ENCODE data around the gene OR52A5.

GRCh38 chr11:5081405-5081804 is 56.8 kb downstream of the OR52A5 start:
- no peak for TF ChIP-seq ZNF547 (CRISPR knock-in tag; IDR thresholded peaks at IDR 0.05)
- no peak for TF ChIP-seq MXI1 (IDR thresholded peaks at IDR 0.05; ENCODE audit: borderline replicate concordance, low read depth, low read length)
- no peak for TF ChIP-seq RFX3 (CRISPR knock-in tag; IDR thresholded peaks at IDR 0.05)
- no peak for TF ChIP-seq ATF2 (CRISPR knock-in tag; IDR thresholded peaks at IDR 0.05)
- no peak for TF ChIP-seq ZNF605 (CRISPR knock-in tag; IDR thresholded peaks at IDR 0.05)
- no peak for TF ChIP-seq CTCF (CRISPR knock-in tag; IDR thresholded peaks at IDR 0.05)
- TF ChIP-seq ZBTB38 (CRISPR knock-in tag; IDR thresholded peaks at IDR 0.05): no peak
- no peak for TF ChIP-seq EZH2 (conservative IDR thresholded peaks at IDR 0.05; ENCODE audit: low read depth, low read length)
- no peak for TF ChIP-seq ZNF335 (CRISPR knock-in tag; IDR thresholded peaks at IDR 0.05)
- no peak for TF ChIP-seq KLF11 (CRISPR knock-in tag; IDR thresholded peaks at IDR 0.05)
- TF ChIP-seq ZBTB7B (CRISPR knock-in tag; IDR thresholded peaks at IDR 0.05): no peak
